Muscle layer of duodenum (tissue), 2 donors: ENCODE data around the gene SLC16A1.

Experiments used
- H3K27ac ChIP-seq: one replicate; pipeline ENCODE4 v1.7.0; 2013; ENCODE audit warnings: mild to moderate bottlenecking, low read length
- H3K27me3 ChIP-seq: one replicate; pipeline ENCODE4 v1.7.0; 2013; ENCODE audit warnings: low read depth, mild to moderate bottlenecking, control low read depth, low read length
- H3K36me3 ChIP-seq, 2 donors: one replicate each; pipeline ENCODE4 v1.7.0; 2013; ENCODE audit warnings: low read length in 2 of 2, control low read depth in 1 of 2, mild to moderate bottlenecking in 1 of 2; ENCODE audit not compliant: insufficient read depth in 2 of 2, control insufficient read depth in 1 of 2
- H3K4me1 ChIP-seq, 2 donors: one replicate each; pipeline ENCODE4 v1.7.0; 2013; ENCODE audit warnings: low read length in 2 of 2, mild to moderate bottlenecking in 2 of 2, control low read depth in 1 of 2, moderate library complexity in 1 of 2; ENCODE audit not compliant: insufficient read depth in 2 of 2, control insufficient read depth in 1 of 2
- H3K4me3 ChIP-seq, 2 donors: one replicate each; pipeline ENCODE4 v1.7.0; 2013; ENCODE audit warnings: low read length in 2 of 2, low read depth in 1 of 2, mild to moderate bottlenecking in 1 of 2
- H3K9me3 ChIP-seq, 2 donors: one replicate each; pipeline ENCODE4 v1.7.0; 2013; ENCODE audit warnings: low read length in 2 of 2, control low read depth in 1 of 2, mild to moderate bottlenecking in 1 of 2; ENCODE audit not compliant: control insufficient read depth in 1 of 2
- donor health status: healthy.

SLC16A1 gene

GRCh38 chr1:112876315-112876714, 79.7 kb downstream of the SLC16A1 start:
- H3K27ac ChIP-seq = no peak overlapping the region
- no peaks in the 10 kb centered on the region for H3K9me3 ChIP-seq
- no peaks in the 10 kb centered on the region for H3K4me1 ChIP-seq
- H3K4me3 ChIP-seq = no peak overlapping the region
- no peaks in the 10 kb centered on the region for H3K27me3 ChIP-seq
- no peaks in the 10 kb centered on the region for H3K36me3 ChIP-seq

- Histone ChIP-seq H3K9me3 (no peaks in the 10 kb centered on the region), H3K27ac (no peak overlapping the region), H3K27me3 (no peaks in the 10 kb centered on the region), H3K4me1 (no peaks in the 10 kb centered on the region), H3K4me3 (no peak overlapping the region), H3K36me3 (no peaks in the 10 kb centered on the region)
Measured at GRCh38 chr1:112872551-112872962, 83.4 kb downstream of the SLC16A1 start.

- H3K36me3 ChIP-seq = no peaks in the 10 kb centered on the region
- H3K4me3 ChIP-seq = no peak overlapping the region
- no peaks in the 10 kb centered on the region for H3K9me3 ChIP-seq
- H3K27ac ChIP-seq = no peak overlapping the region
- no peaks in the 10 kb centered on the region for H3K27me3 ChIP-seq
- H3K4me1 ChIP-seq = no peaks in the 10 kb centered on the region
Measured at GRCh38 chr1:112870887-112871646, 84.9 kb downstream of the SLC16A1 start.

GRCh38 chr1:112869895-112870294, 86.1 kb downstream of the SLC16A1 start:
- Histone ChIP-seq H3K36me3 (no peaks in the 10 kb centered on the region), H3K27ac (no peak overlapping the region), H3K9me3 (no peaks in the 10 kb centered on the region), H3K4me1 (no peaks in the 10 kb centered on the region), H3K4me3 (no peak overlapping the region), H3K27me3 (no peaks in the 10 kb centered on the region)

- H3K9me3 ChIP-seq = no peaks in the 10 kb centered on the region
- H3K27ac ChIP-seq = no peak overlapping the region
- H3K36me3 ChIP-seq = no peaks in the 10 kb centered on the region
- no peaks in the 10 kb centered on the region for H3K27me3 ChIP-seq
- H3K4me3 ChIP-seq = no peak overlapping the region
- H3K4me1 ChIP-seq = no peaks in the 10 kb centered on the region
Measured at GRCh38 chr1:112868191-112868590, 87.8 kb downstream of the SLC16A1 start.

GRCh38 chr1:112866981-112867380, 89.0 kb downstream of the SLC16A1 start:
- Histone ChIP-seq H3K4me1 (no peaks in the 10 kb centered on the region), H3K27ac (no peak overlapping the region), H3K27me3 (no peaks in the 10 kb centered on the region), H3K9me3 (no peaks in the 10 kb centered on the region), H3K4me3 (no peak overlapping the region), H3K36me3 (no peaks in the 10 kb centered on the region)

GRCh38 chr1:112866151-112866550, 89.8 kb downstream of the SLC16A1 start:
- Histone ChIP-seq H3K36me3 (no peaks in the 10 kb centered on the region), H3K27ac (no peak overlapping the region), H3K9me3 (no peaks in the 10 kb centered on the region), H3K27me3 (no peaks in the 10 kb centered on the region), H3K4me1 (no peaks in the 10 kb centered on the region), H3K4me3 (no peak overlapping the region)

GRCh38 chr1:112862753-112863426, 93.1 kb downstream of the SLC16A1 start:
- no peak overlapping the region for H3K27ac ChIP-seq
- H3K4me3 ChIP-seq = no peak overlapping the region
- H3K9me3 ChIP-seq = no peaks in the 10 kb centered on the region
- no peaks in the 10 kb centered on the region for H3K36me3 ChIP-seq
- no peaks in the 10 kb centered on the region for H3K4me1 ChIP-seq
- H3K27me3 ChIP-seq = no peaks in the 10 kb centered on the region
